Measurements from ENCODE around the gene MGAT4B. TPM values are rescaled to one million over a fixed set of nuclear protein-coding genes. Genes with fewer than 3 reads are reported as not detected.

Gene MGAT4B
- total RNA-seq, 4 donors from 2014 or later: 42.5 to 58.5 (median 47.2) TPM

DNA sequence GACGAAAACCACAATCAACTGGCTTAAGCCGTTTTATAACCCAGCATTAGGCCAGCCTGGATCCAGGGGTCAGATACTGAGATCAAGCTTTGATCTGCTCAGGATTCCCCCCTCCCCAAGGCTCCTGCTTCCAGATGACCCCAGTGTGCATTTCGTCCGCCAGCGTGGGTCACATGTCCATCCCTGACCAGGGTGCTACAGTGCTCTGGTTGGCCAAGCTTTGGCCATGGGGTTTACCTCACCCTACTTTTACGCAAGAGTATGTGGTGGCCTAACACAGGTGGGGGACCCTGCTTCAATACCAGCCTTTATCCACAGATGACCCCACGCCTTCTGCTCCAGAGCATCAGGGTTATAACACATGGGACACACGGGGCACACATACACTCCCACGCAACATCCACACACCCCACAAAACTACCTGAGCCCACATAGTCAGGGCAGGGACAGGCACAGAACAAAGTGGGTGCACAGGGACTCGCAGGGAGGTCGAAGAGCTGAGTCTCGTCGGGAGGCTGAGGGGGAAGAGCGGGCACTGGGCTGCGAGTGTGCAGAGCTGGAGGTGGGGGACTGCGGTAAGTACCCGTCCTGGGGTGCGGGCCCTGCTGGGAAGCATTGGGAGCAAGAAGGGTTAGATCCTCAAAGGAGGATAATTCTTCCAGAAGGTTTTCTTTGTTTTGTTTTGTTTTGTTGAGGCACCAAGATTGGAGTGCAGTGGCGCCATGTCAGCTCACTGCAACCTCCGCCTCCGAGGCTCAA lies 9.0 kb upstream of the MGAT4B start:
- H3K9me3 ChIP-seq: no peaks in the 10 kb centered on the region
- no peak overlapping the region for H3K27ac ChIP-seq
- TF ChIP-seq, protein P1, sequence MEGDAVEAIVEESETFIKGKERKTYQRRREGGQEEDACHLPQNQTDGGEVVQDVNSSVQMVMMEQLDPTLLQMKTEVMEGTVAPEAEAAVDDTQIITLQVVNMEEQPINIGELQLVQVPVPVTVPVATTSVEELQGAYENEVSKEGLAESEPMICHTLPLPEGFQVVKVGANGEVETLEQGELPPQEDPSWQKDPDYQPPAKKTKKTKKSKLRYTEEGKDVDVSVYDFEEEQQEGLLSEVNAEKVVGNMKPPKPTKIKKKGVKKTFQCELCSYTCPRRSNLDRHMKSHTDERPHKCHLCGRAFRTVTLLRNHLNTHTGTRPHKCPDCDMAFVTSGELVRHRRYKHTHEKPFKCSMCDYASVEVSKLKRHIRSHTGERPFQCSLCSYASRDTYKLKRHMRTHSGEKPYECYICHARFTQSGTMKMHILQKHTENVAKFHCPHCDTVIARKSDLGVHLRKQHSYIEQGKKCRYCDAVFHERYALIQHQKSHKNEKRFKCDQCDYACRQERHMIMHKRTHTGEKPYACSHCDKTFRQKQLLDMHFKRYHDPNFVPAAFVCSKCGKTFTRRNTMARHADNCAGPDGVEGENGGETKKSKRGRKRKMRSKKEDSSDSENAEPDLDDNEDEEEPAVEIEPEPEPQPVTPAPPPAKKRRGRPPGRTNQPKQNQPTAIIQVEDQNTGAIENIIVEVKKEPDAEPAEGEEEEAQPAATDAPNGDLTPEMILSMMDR (IDR thresholded peaks at IDR 0.05): no peak
- TF ChIP-seq POLR2A (IDR thresholded peaks at IDR 0.05): no peak
- no peak for TF ChIP-seq POLR2AphosphoS5 (IDR thresholded peaks at IDR 0.05)
- no peak for TF ChIP-seq EP300 (IDR thresholded peaks at IDR 0.05)
- peaks cover 0 to 23% of the 10 kb centered on the region in 2 donors for H3K36me3 ChIP-seq
- H3K4me3 ChIP-seq: no peak overlapping the region
- ATAC-seq: no peak
- peaks cover 3 to 45% (median 29%) of the 10 kb centered on the region in 3 donors for H3K4me1 ChIP-seq
- WGBS, 2 donors (ENCODE audit: low coverage in 1 of 2): 92 to 94% methylated on average over 13 of the region's 21 CpGs
- H3K27me3 ChIP-seq: no peaks in the 10 kb centered on the region

DNA sequence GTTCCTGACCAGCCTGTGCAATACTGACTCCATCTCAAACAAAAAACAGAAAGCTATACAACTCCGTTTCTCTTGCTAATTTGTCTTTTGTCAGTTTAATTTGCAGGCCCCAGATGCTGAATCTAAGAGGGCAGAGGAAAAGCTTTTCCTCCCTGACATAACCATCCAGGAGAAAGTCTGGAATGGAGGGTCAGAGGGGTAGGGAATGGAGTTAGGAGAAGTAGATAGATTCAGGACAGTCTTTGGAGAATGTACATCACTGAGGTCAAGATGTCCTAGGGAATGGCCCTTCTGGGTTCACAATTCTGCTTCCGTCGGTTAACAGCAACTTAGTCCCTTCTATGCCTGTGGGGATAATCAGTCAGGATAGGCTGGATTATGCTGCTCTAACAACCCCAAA lies 7.4 kb upstream of the MGAT4B start:
- TF ChIP-seq POLR2A (IDR thresholded peaks at IDR 0.05) (no peak), EP300 (IDR thresholded peaks at IDR 0.05) (no peak), POLR2AphosphoS5 (IDR thresholded peaks at IDR 0.05) (no peak)
- TF ChIP-seq, protein P1 (IDR thresholded peaks at IDR 0.05): no peak
- peaks cover 0 to 32% (median 18%) of the 10 kb centered on the region in 3 donors for H3K4me1 ChIP-seq
- H3K4me3 ChIP-seq: no peak overlapping the region
- H3K36me3 ChIP-seq: peaks cover 0 to 23% of the 10 kb centered on the region in 2 donors
- no peaks in the 10 kb centered on the region for H3K27me3 ChIP-seq
- H3K27ac ChIP-seq: no peak overlapping the region
- no peaks in the 10 kb centered on the region for H3K9me3 ChIP-seq
- 72 to 76% methylated on average over 3 of the region's 3 CpGs for WGBS, 2 donors (ENCODE audit: low coverage in 1 of 2)
- ATAC-seq: no peak

- no peak for ATAC-seq
- no peak overlapping the region for H3K27ac ChIP-seq
- peaks cover 0 to 23% of the 10 kb centered on the region in 2 donors for H3K36me3 ChIP-seq
- H3K9me3 ChIP-seq: no peaks in the 10 kb centered on the region
- H3K27me3 ChIP-seq: no peaks in the 10 kb centered on the region
- TF ChIP-seq POLR2AphosphoS5 (IDR thresholded peaks at IDR 0.05) (no peak), EP300 (IDR thresholded peaks at IDR 0.05) (no peak)
- TF ChIP-seq, protein P1 (IDR thresholded peaks at IDR 0.05): no peak
- H3K4me3 ChIP-seq: no peak overlapping the region
- peaks cover 0 to 25% (median 12%) of the 10 kb centered on the region in 3 donors for H3K4me1 ChIP-seq
- 91 to 100% methylated on average over 3 to 5 of the region's 5 CpGs for WGBS, 2 donors (ENCODE audit: low coverage in 1 of 2)
Measured at GRCh38 chr5:179812997-179813607, 6.4 kb upstream of the MGAT4B start.

GRCh38 chr5:179812135-179812825 lies 5.6 kb upstream of the MGAT4B start:
- H3K27ac ChIP-seq: no peak overlapping the region
- WGBS, 2 donors (ENCODE audit: low coverage in 1 of 2): 84 to 100% methylated on average over 1 to 12 of the region's 27 CpGs
- no peaks in the 10 kb centered on the region for H3K27me3 ChIP-seq
- H3K4me1 ChIP-seq: peaks cover 0 to 25% (median 14%) of the 10 kb centered on the region in 3 donors
- H3K9me3 ChIP-seq: no peaks in the 10 kb centered on the region
- no peak for ATAC-seq
- peaks cover 0 to 23% of the 10 kb centered on the region in 2 donors for H3K36me3 ChIP-seq
- TF ChIP-seq, protein P1 (IDR thresholded peaks at IDR 0.05): no peak
- TF ChIP-seq POLR2AphosphoS5 (IDR thresholded peaks at IDR 0.05): no peak
- TF ChIP-seq EP300 (IDR thresholded peaks at IDR 0.05): no peak
- no peak for TF ChIP-seq POLR2A (IDR thresholded peaks at IDR 0.05)
- H3K4me3 ChIP-seq: no peak overlapping the region
